Neural progenitor cell (in vitro differentiated cells): ENCODE data around the gene CDKL5.

Experiments
- CTCF ChIP-seq: fragments of 200-600 bp; sonication (generic); IDR thresholded peaks from 2 replicates; pipeline ENCODE4 v1.5.1; 2017; ENCODE audit warnings: antibody characterized with exemption, mild to moderate bottlenecking
- EZH2 ChIP-seq: fragments of 200-600 bp; sonication (generic); IDR thresholded peaks from 2 replicates; pipeline ENCODE4 v1.6.1; 2017; ENCODE audit warnings: antibody characterized with exemption, mild to moderate bottlenecking, moderate library complexity

- TF ChIP-seq CTCF (no peak), EZH2 (no peak)
Measured at GRCh38 chrX:18701621-18702361, 276.4 kb downstream of the CDKL5 start.
